ELF-1 (cell line): Measurements from ENCODE around the gene LRG1.

Experiments
- DNase-seq: peaks from one replicate; pipeline ENCODE4 v3.0.0-alpha.2; 2016; ENCODE audit warnings: low read depth, low spot score

LRG1 gene

GRCh38 chr19:4511300-4512054, 28.4 kb downstream of the LRG1 start:
- no peak for DNase-seq

- no peak for DNase-seq
Observed at GRCh38 chr19:4510435-4511255, 29.2 kb downstream of the LRG1 start.

GRCh38 chr19:4508698-4509097, 31.1 kb downstream of the LRG1 start:
- peak; percentile 81 for DNase-seq

- DNase-seq, result no peak
Observed at GRCh38 chr19:4507804-4508203, 32.0 kb downstream of the LRG1 start.

- DNase-seq, result no peak
Observed at GRCh38 chr19:4507150-4507452, 32.7 kb downstream of the LRG1 start.

- DNase-seq, result no peak
Observed at GRCh38 chr19:4506449-4507149, 33.2 kb downstream of the LRG1 start.

GRCh38 chr19:4505570-4506448, 34.0 kb downstream of the LRG1 start:
- no peak for DNase-seq

GRCh38 chr19:4504891-4505569, 34.8 kb downstream of the LRG1 start:
- DNase-seq, result no peak

- DNase-seq, result no peak
Observed at GRCh38 chr19:4504297-4504701, 35.5 kb downstream of the LRG1 start.

- no peak for DNase-seq
Observed at GRCh38 chr19:4503825-4504170, 36.0 kb downstream of the LRG1 start.

GRCh38 chr19:4503132-4503824, 36.6 kb downstream of the LRG1 start:
- DNase-seq, result no peak

GRCh38 chr19:4502282-4503131, 37.3 kb downstream of the LRG1 start:
- DNase-seq, result no peak

- no peak for DNase-seq
Observed at GRCh38 chr19:4501691-4502090, 38.1 kb downstream of the LRG1 start.

GRCh38 chr19:4500841-4501591, 38.8 kb downstream of the LRG1 start:
- no peak for DNase-seq

- no peak for DNase-seq
Observed at GRCh38 chr19:4499855-4500254, 40.0 kb downstream of the LRG1 start.

GRCh38 chr19:4499318-4499717, 40.5 kb downstream of the LRG1 start:
- no peak for DNase-seq

- DNase-seq, result no peak
Observed at GRCh38 chr19:4498694-4499093, 41.1 kb downstream of the LRG1 start.

- no peak for DNase-seq
Observed at GRCh38 chr19:4497770-4498389, 42.0 kb downstream of the LRG1 start.
